Naive thymus-derived CD4-positive, alpha-beta T cell (primary cell): ENCODE measurements around the gene MYO7A. TPM values are rescaled to one million over a fixed set of nuclear protein-coding genes. Genes with fewer than 3 reads are reported as not detected.

Source experiments
- ATAC-seq: fragments of 150-1000 bp; cut with Tn5 transposase; 2 replicates; pipeline ENCODE4 v1.10.0; 2021; ENCODE audit warnings: mild to moderate bottlenecking, moderate library complexity
- CTCF ChIA-PET: fragments of 350-600 bp; sonication (Branson Sonifier 250); formaldehyde crosslinking; loops from one replicate; lab custom pipeline; 2021; ENCODE audit warnings: antibody characterized with exemption; lab: Charles Lee
- POLR2A ChIA-PET: fragments of 350-600 bp; sonication (Branson Sonifier 250); formaldehyde crosslinking; loops from one replicate; lab custom pipeline; 2021; ENCODE audit warnings: antibody characterized with exemption, inconsistent platforms; lab: Charles Lee
- DNase-seq, 9 donors: peaks; one replicate each; pipeline versions ENCODE4 v3.0.0 to v3.0.0-alpha.2; 2020 to 2022; ENCODE audit warnings: mixed read lengths in 1 of 9
- H3K27ac ChIP-seq: one replicate; pipeline ENCODE4 v1.7.0; 2013; ENCODE audit warnings: mild to moderate bottlenecking, low read depth, low read length, moderate library complexity
- H3K27me3 ChIP-seq, 2 donors: one replicate each; pipeline ENCODE4 v1.7.0; 2013; ENCODE audit warnings: low read length in 2 of 2, mild to moderate bottlenecking in 2 of 2, moderate library complexity in 2 of 2; ENCODE audit not compliant: control insufficient read depth in 2 of 2, insufficient read depth in 2 of 2
- H3K36me3 ChIP-seq, 3 experiments: 1 replicate in 2 of 3; 2 replicates in 1 of 3; pipeline ENCODE4 v1.7.0; 2013; ENCODE audit warnings: low read length in 3 of 3, mild to moderate bottlenecking in 3 of 3, moderate library complexity in 1 of 3; ENCODE audit not compliant: insufficient read depth in 3 of 3, control insufficient read depth in 2 of 3
- H3K4me1 ChIP-seq, 2 donors: one replicate each; pipeline ENCODE4 v1.7.0; 2013; ENCODE audit warnings: low read length in 2 of 2, mild to moderate bottlenecking in 2 of 2, moderate library complexity in 1 of 2; ENCODE audit not compliant: control insufficient read depth in 2 of 2, insufficient read depth in 2 of 2
- H3K4me3 ChIP-seq: 2 replicates; pipeline ENCODE4 v1.7.0; 2013; ENCODE audit warnings: mild to moderate bottlenecking, low read length
- H3K9me3 ChIP-seq, 3 experiments: 1 replicate in 2 of 3; 2 replicates in 1 of 3; pipeline ENCODE4 v1.7.0; 2013; ENCODE audit warnings: low read length in 3 of 3; ENCODE audit not compliant: control insufficient read depth in 2 of 3
- H3K27ac Mint-ChIP-seq, 9 donors: one replicate each; pipeline ENCODE4 v1.8.0; 2020 to 2022; ENCODE audit warnings: mixed read lengths in 9 of 9, mild to moderate bottlenecking in 8 of 9, moderate library complexity in 5 of 9, inconsistent platforms in 2 of 9
- H3K27me3 Mint-ChIP-seq, 5 donors: one replicate each; pipeline ENCODE4 v1.8.0; 2021 to 2022; ENCODE audit warnings: mixed read lengths in 5 of 5, mild to moderate bottlenecking in 1 of 5
- H3K36me3 Mint-ChIP-seq, 5 donors: one replicate each; pipeline ENCODE4 v1.8.0; 2020 to 2022; ENCODE audit warnings: mixed read lengths in 5 of 5, mild to moderate bottlenecking in 3 of 5, inconsistent platforms in 1 of 5
- H3K4me1 Mint-ChIP-seq, 7 donors: one replicate each; pipeline ENCODE4 v1.8.0; 2020 to 2022; ENCODE audit warnings: mixed read lengths in 7 of 7, mild to moderate bottlenecking in 3 of 7, inconsistent platforms in 1 of 7
- H3K4me3 Mint-ChIP-seq, 10 donors: one replicate each; pipeline ENCODE4 v1.8.0; 2020 to 2022; ENCODE audit warnings: mild to moderate bottlenecking in 10 of 10, mixed read lengths in 10 of 10, moderate library complexity in 6 of 10, inconsistent platforms in 2 of 10
- H3K9me3 Mint-ChIP-seq, 11 donors: one replicate each; pipeline ENCODE4 v1.8.0; 2020 to 2022; ENCODE audit warnings: mixed read lengths in 11 of 11, mild to moderate bottlenecking in 4 of 11, inconsistent platforms in 1 of 11, moderate library complexity in 1 of 11
- intact Hi-C, 2 donors: fragments of 100-400 bp; cut with micrococcal nuclease; formaldehyde crosslinking; loops; one replicate each; pipeline ENCODE4 v1.15.1; 2023
- polyA plus RNA-seq, 2 donors: library from polyadenylated mRNA; unstranded; fragments of 300-500 nt; fragmentation: Illumina TruSeq; gene quantifications; one replicate each; pipeline ENCODE4 v1.2.3, GENCODE V29; 2021
- total RNA-seq, 6 experiments: library from RNA in 5 of 6; stranded (reverse) in 5 of 6; gene quantifications; 1 replicate in 5 of 6; 2 replicates in 1 of 6; pipeline ENCODE4 v1.2.3 and lab custom pipeline; 2021 to 2026

Gene MYO7A
- total and polyA plus RNA-seq, 7 experiments from 2014 or later = 0.07 to 2.5 (median 0.27) TPM; not detected in 2

DNA sequence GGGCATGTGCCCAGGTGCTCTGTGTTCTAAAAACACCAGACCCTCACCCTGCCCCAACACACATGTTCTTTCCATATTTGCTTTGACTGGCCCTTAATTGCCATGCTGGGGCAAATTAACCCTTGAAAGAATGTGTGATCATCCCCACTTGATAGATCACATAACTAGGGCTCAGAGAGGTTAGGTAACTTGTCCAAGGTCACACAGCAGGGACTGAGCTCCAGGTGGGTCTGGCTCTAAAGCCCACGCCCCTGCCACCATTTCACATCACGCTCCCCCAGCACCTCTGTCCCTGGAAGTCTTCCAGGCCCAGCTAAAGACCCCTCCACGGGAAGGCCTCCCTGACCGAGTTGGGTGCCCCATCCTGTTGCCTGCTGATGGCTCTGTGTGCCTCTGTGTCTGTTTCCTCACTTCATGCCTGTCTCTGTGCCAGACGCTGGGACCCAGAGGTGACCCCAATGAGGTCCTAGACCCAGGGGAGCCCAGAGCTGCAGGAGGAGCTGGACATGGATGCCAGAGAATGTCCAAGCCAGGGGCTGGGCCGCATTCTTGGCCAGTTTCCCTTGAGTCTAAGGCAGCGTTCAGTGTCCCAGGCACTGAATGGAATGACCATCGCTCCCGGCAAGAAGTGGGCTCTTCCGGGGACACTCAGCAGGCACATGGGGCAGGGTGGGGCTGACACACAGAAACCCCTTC lies 79.7 kb downstream of the MYO7A start:
- Mint-ChIP-seq H3K4me3 (no peak overlapping the region), H3K36me3 (no peaks in the 10 kb centered on the region), H3K9me3 (no peaks in the 10 kb centered on the region), H3K27me3 (no peaks in the 10 kb centered on the region), H3K4me1 (peaks cover 0 to 5% (median 0%) of the 10 kb centered on the region in 7 donors), H3K27ac (no peak overlapping the region)
- ChIA-PET POLR2A (no interaction called here), CTCF (no interaction called here)
- Histone ChIP-seq H3K36me3 (no peaks in the 10 kb centered on the region), H3K4me1 (no peaks in the 10 kb centered on the region), H3K9me3 (no peaks in the 10 kb centered on the region), H3K27ac (no peak overlapping the region), H3K4me3 (no peak overlapping the region), H3K27me3 (no peaks in the 10 kb centered on the region)
- ATAC-seq (no peak), DNase-seq (no peak)
- intact Hi-C loops = no loop called here

DNA sequence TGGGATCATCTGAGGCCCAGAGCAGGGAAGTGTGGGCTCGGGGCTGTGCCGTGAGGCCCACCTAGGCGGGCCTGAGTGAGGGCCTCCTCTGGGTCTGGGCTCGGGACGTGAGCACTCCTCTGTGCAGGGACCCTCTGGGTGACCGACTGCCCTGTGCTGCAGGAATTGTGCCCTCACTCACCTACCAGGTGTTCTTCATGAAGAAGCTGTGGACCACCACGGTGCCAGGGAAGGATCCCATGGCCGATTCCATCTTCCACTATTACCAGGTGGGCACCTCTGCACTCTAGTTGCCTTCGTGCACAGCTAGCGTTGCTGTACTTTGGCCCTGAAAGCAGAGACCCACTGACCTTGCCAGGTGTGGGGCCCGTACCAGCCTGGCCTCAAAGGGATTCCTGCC lies 80.5 kb downstream of the MYO7A start:
- H3K27me3 Mint-ChIP-seq = no peaks in the 10 kb centered on the region
- Histone ChIP-seq H3K9me3 (no peaks in the 10 kb centered on the region), H3K27me3 (no peaks in the 10 kb centered on the region), H3K4me3 (no peak overlapping the region), H3K4me1 (no peaks in the 10 kb centered on the region), H3K36me3 (no peaks in the 10 kb centered on the region), H3K27ac (no peak overlapping the region)
- H3K9me3 Mint-ChIP-seq = no peaks in the 10 kb centered on the region
- no peak overlapping the region for H3K27ac Mint-ChIP-seq
- peaks cover 0 to 2% (median 0%) of the 10 kb centered on the region in 7 donors for H3K4me1 Mint-ChIP-seq
- H3K4me3 Mint-ChIP-seq = no peak overlapping the region
- ChIA-PET CTCF (no interaction called here), POLR2A (no interaction called here)
- ATAC-seq (no peak), DNase-seq (no peak)
- no peaks in the 10 kb centered on the region for H3K36me3 Mint-ChIP-seq
- intact Hi-C loops = no loop called here

DNA sequence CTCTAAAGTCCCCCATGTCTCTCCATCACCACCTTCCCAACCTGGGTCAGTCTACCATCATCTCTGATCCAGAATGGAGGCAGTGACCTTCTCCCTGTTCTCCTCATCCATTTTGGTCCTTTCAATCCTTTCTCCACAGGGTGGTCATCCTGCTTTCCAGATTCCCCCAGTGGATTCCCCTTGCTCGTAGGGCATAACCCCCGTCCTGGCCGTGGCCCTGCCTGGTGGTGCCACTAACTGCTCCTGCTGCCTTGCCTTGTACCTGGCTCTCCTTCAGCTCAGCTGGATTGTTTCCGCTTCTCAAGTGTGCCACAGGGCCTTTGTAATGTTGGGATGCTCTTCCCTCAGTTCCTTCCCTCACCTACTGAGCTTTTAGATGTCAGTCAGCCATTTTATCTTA lies 81.6 kb downstream of the MYO7A start:
- no peak overlapping the region for H3K27ac Mint-ChIP-seq
- H3K4me1 Mint-ChIP-seq = no peaks in the 10 kb centered on the region
- ChIA-PET POLR2A (no interaction called here), CTCF (no interaction called here)
- H3K27me3 Mint-ChIP-seq = no peaks in the 10 kb centered on the region
- H3K9me3 Mint-ChIP-seq = no peaks in the 10 kb centered on the region
- Histone ChIP-seq H3K36me3 (no peaks in the 10 kb centered on the region), H3K4me3 (no peak overlapping the region), H3K9me3 (no peaks in the 10 kb centered on the region), H3K27ac (no peak overlapping the region), H3K27me3 (no peaks in the 10 kb centered on the region), H3K4me1 (no peaks in the 10 kb centered on the region)
- no peak for DNase-seq
- H3K36me3 Mint-ChIP-seq = no peaks in the 10 kb centered on the region
- no peak for ATAC-seq
- no peak overlapping the region for H3K4me3 Mint-ChIP-seq
- intact Hi-C loops = no loop called here

GRCh38 chr11:77211040-77211451 lies 83.0 kb downstream of the MYO7A start:
- Histone ChIP-seq H3K27me3 (no peaks in the 10 kb centered on the region), H3K27ac (no peak overlapping the region), H3K36me3 (no peaks in the 10 kb centered on the region), H3K9me3 (no peaks in the 10 kb centered on the region), H3K4me1 (no peaks in the 10 kb centered on the region), H3K4me3 (no peak overlapping the region)
- no peak overlapping the region for H3K27ac Mint-ChIP-seq
- DNase-seq (no peak), ATAC-seq (no peak)
- no peak overlapping the region for H3K4me3 Mint-ChIP-seq
- intact Hi-C loops = no loop called here
- ChIA-PET CTCF (no interaction called here), POLR2A (no interaction called here)
- no peaks in the 10 kb centered on the region for H3K36me3 Mint-ChIP-seq
- H3K9me3 Mint-ChIP-seq = no peaks in the 10 kb centered on the region
- H3K4me1 Mint-ChIP-seq = no peaks in the 10 kb centered on the region
- peaks cover 0 to 5% (median 0%) of the 10 kb centered on the region in 5 donors for H3K27me3 Mint-ChIP-seq

- no peak overlapping the region for H3K4me3 Mint-ChIP-seq
- no peaks in the 10 kb centered on the region for H3K4me1 Mint-ChIP-seq
- ATAC-seq = no peak
- H3K4me1 ChIP-seq = no peaks in the 10 kb centered on the region
- no peaks in the 10 kb centered on the region for H3K9me3 Mint-ChIP-seq
- ChIA-PET POLR2A (no interaction called here), CTCF (no interaction called here)
- intact Hi-C loops = no loop called here
- DNase-seq = no peak
- peak overlapping the region in 1 of 9 donors; percentile 25 for H3K27ac Mint-ChIP-seq
- peaks cover 0 to 5% (median 0%) of the 10 kb centered on the region in 5 donors for H3K27me3 Mint-ChIP-seq
- no peaks in the 10 kb centered on the region for H3K27me3 ChIP-seq
- no peak overlapping the region for H3K27ac ChIP-seq
- no peaks in the 10 kb centered on the region for H3K36me3 Mint-ChIP-seq
- H3K36me3 ChIP-seq = no peaks in the 10 kb centered on the region
- H3K4me3 ChIP-seq = no peak overlapping the region
- H3K9me3 ChIP-seq = no peaks in the 10 kb centered on the region
Measured at GRCh38 chr11:77211594-77212251, 83.7 kb downstream of the MYO7A start.

GRCh38 chr11:77212314-77213007 lies 84.4 kb downstream of the MYO7A start:
- H3K4me3 ChIP-seq = no peak overlapping the region
- Mint-ChIP-seq H3K9me3 (no peaks in the 10 kb centered on the region), H3K4me3 (no peak overlapping the region), H3K27me3 (peaks cover 0 to 5% (median 0%) of the 10 kb centered on the region in 5 donors), H3K36me3 (no peaks in the 10 kb centered on the region), H3K4me1 (no peaks in the 10 kb centered on the region), H3K27ac (no peak overlapping the region)
- no peaks in the 10 kb centered on the region for H3K9me3 ChIP-seq
- no peaks in the 10 kb centered on the region for H3K27me3 ChIP-seq
- intact Hi-C loops = no loop called here
- ChIA-PET CTCF (no interaction called here), POLR2A (no interaction called here)
- no peaks in the 10 kb centered on the region for H3K4me1 ChIP-seq
- DNase-seq = no peak
- H3K36me3 ChIP-seq = no peaks in the 10 kb centered on the region
- no peak overlapping the region for H3K27ac ChIP-seq
- ATAC-seq = no peak
